ENCODE data around the gene NR1H3.
A peak's percentile ranks its signal among the peaks of the same experiment; 100 is the strongest.
"Not testable (repeated sequence)": the region's sequence is repeated elsewhere in the genome, so short reads cannot be mapped to it uniquely, and the experiment has no call there.

Gene NR1H3

DNA sequence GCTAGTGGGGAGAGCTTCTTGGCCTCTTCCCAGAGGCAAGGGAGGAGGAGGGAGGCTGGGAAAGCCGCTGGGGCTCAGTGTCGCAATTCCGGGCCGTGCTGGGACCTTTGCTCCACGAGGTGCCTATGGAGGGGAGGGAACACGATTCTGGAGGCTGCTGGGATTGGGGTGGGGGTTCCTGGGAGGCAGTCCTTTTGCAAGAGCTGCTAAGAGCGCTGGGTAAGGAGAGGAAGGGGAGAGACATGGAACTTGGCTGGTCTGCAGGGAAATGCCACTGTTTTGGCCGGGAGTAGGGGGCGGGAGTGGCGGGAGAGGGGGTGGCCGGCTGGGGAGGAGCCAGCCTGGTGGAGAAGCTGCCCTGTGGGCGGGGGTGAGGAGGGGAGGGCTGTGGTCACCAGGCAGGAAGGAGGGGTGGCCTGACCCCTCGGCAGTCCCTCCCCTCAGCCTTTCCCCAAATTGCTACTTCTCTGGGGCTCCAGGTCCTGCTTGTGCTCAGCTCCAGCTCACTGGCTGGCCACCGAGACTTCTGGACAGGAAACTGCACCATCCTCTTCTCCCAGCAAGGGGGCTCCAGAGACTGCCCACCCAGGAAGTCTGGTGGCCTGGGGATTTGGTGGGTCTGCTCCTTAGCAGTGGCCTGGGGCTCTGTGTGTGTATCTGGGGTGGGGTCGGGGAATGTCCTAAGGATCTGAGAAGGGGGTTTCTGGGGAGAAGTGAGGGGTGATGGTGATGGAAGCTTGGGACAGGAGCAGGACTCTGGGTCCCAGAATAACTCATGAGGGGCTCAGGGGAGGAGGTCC, at the start of gene NR1H3:
Gene NR1H3, plus strand, starts transcription at position 480 of the 800 bp plus-strand sequence. CDS start 1,221 bp downstream, outside the sequence.
- DNase-seq (ENCODE audit: low spot score): peak; percentile 73

DNA sequence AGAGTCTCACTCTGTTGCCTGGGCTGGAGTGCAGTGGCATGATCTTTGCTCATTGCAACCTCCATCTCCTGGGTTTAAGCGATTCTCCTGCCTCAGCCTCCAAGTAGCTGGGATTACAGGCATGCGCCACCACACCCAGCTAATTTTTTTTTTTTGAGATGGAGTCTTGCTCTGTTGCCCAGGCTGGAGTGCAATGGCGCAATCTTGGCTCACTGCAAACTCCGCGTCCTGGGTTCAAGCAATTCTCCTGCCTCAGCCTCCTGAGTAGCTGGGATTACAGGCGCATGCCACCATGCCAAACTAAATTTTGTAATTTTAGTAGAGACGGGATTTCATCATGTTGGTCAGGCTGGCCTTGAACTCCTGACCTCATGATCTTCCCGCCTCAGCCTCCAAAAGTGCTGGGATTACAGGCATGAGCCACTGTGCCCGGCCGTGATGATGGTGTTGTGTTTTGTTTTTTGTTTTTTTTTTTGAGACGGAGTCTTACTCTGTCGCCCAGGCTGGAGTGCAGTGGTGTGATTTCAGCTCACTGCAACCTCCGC, 49.7 kb upstream of the NR1H3 start:
- DNase-seq (ENCODE audit: low spot score): not testable (repeated sequence)

DNA sequence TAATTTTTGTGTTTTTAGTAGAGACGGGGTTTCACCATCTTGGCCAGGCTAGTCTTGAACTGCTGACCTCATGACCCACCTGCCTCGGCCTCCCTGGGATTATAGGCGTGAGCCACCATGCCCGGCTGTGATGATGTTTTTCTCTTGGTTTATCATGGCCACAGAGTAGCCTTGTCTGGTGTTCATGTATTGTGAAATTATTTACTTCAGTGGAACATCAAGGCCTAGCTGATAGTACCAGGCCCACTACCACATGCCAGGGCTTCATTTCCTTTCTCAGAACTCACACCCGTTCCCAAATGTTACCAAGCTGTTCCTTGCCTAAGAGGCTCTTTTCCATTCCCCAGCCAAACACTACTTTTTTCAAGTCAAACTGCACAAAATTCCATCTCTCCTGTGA, 49.2 kb upstream of the NR1H3 start:
- no peak for DNase-seq (ENCODE audit: low spot score)

DNA sequence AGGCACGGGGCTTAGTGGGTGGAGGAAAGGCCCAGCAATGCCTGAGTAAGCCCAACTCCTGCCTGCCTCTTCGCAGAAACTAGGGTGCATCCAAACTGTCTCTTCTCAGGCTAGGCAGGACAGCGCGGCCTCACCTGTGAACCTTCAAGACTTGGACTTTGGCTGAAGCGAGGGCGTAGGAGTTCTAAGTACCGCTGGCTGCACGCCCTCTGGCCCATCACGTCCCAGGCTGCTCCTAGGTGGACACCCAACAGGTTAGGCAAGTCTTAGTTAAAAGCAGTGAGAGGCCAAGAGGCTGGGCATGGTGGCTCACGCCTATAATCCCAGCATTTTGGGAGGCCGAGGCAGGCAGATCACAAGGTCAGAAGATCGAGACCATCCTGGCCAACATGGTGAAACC, 44.9 kb upstream of the NR1H3 start:
- no peak for DNase-seq (ENCODE audit: low spot score)

DNA sequence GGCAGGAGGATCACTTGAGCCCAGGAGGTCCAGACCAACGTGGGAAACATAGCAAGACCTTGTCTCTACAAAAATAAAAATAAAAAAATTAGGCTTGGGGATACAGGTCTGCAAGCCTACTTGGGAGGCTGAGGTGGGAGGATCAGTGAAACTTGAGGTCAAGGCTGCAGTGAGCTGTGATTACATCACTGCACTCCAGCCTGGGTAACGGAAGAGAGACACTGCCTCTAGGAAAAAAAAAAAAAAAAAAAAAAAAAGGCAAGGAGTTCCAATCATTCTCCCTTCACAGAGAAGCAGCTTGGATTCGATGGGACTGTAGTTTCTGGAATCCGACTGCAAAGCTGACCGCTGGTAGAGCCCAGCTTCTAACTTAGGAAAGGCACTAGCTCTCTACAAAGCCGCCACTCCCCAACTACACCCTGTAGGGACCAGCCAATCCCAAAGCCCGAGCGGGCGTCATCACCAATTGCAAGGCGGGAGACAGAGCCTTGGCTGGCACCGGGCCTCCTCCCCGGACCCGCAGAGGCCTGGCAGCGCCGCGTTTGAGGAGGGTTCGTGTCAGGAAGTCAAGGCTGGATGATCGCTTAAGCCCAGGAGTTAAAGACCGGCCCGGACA, 43.7 kb upstream of the NR1H3 start:
- peak; percentile 82 for DNase-seq (ENCODE audit: low spot score)

DNA sequence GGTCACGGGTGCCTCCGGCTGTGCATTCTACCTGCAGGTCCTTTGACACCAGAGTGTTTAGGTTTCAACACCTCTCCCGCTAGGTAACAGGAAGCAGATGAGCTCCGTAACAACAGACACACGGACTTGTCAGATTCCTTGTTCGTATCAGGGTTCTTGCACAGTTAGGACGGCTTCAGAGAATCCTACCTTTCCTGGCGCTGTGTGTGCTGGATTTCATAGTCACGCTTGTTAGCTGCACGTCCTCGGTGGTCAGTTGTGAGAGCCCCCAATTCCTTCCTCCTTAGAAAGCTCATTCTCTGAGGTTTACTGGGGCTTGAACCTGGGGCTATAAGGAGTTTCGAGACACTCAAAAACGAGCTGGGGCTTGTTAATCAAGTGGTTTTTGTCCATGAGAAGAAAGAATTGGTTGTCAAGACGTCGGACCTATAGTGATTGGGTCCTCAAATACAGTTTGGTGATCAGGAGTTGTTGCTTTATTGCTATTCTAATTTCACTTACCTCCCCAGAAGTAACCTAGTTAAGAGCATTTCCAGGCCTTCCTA, 42.4 kb upstream of the NR1H3 start:
- DNase-seq (ENCODE audit: low spot score): peak; percentile 40

DNA sequence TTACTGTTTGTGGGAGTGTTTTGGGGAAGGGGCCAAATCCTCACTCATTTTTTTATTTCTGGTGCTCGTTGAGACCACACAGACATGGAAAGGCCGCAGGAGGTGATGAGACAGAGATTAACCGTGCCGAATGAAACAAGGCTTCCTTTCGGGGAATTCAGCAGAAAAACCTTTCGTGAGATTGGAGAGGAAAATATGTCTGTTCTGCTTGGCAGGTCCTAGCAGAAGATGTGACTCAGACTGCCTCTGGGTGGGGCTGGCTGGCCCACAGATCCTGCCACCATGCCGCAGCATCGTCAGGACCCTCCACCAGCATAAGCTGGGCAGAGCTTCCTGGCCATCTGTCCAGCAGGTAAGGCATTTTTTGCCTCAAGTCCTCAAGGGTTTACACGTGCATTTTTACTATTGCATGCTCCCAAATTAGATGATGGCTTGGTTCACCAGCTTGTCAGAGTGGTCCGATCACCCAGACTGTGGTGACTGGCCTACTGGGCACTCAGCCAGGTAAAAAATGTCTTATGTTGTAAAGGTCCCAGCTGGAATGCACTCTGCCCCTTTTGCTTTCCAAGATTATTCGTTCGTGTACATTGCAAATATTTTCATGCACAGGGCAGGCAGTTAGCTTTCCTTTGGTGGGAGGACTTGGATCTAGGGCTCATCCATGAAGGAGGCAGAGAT, 41.5 kb upstream of the NR1H3 start:
- DNase-seq (ENCODE audit: low spot score): no peak

DNA sequence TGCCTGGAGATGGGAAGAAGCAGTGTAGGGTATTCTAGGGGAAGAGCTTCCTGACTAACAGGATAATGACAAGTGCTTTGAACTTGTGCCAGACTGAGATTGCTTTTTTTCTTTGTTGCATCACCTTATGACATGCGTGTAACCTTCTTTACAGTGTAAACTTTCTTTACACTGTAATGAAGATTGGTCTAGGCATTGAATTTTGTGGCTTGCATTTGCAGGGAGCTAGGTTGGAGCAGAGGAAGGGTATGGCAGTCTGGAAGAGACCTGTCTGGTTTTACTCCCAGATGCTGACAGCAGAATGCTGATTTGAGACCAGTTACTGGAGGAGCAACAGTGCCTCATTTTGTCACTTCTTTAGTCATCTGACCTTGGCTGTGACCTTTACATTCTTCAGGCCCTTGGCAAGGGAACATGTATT, 37.4 kb upstream of the NR1H3 start:
- no peak for DNase-seq (ENCODE audit: low spot score)

DNA sequence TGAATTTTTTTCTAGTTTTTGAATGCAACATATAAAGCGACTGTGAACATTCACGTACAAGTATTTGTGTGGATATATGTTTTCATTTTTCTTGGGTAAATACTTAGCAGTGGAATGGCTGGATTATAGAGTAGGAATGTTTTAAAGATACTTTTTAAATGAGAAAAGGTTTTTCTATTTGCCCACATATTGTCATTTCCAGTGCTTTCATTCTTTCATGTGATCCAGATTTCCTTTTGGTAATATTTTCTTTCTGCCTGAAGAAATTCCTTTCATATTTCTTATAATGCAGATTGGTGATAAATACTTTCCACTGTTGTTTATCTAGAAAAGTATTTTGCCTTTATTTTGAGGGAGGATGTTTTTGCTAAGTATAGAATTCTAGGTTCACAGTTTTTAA, 35.1 kb upstream of the NR1H3 start:
- DNase-seq (ENCODE audit: low spot score): no peak

DNA sequence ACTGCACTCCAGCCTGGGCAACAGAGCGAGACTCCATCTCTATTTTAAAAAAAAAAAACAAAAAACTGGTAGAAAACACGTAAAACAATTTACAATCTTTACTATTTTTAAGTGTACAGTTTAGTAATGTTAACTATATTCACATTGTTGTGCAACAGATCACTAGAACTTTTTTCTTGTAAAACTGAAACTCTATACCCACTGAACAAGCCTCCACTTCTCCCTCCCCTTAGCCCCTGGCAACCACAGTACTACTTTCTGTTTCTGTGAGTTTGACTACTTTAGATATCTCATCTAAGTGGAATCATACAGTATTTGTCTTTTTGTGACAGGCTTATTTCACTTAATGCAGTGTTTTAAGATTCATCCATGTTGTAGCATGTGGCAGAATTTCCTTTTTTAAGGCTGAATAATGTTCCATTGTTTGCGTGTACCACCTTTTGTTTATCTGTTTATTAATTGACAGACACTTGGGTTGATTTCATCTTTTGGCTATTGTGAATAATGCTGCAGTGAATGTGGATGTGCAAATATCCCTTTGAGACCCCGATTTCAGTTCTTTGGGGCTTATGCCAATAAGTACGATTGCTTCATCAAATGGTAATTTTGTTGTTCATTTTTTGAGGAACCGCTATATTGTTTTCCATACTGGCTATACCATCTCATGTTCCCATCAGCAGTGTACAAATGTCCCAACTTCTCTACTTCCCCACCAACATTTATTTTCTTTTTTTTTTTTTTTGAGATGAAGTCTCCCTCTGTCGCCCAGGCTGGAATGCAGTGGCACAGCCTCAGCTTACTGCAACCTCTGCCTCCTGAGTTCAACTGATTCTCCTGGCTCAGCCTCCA, 32.0 kb upstream of the NR1H3 start:
- no peak for DNase-seq (ENCODE audit: low spot score)

DNA sequence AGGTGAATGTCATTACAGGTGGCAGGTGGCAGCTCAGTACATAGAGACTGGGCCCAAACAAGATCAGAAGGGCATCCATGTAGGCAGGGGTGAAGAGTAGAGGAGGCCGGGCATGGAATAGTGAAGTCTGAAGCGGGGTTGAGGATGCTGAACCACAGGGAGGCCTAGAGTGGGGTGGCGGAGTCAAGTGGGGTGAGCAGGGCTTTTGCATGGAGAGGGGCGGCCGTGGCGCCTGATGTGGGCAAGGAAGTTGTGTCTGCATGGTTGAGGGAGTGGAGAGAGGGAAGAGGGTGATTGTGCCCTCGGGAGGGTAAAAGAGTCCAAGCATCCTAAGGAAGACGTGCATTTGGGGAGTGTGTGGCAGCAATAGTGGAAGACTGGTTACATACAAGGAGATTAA, 28.6 kb upstream of the NR1H3 start:
- no peak for DNase-seq (ENCODE audit: low spot score)

DNA sequence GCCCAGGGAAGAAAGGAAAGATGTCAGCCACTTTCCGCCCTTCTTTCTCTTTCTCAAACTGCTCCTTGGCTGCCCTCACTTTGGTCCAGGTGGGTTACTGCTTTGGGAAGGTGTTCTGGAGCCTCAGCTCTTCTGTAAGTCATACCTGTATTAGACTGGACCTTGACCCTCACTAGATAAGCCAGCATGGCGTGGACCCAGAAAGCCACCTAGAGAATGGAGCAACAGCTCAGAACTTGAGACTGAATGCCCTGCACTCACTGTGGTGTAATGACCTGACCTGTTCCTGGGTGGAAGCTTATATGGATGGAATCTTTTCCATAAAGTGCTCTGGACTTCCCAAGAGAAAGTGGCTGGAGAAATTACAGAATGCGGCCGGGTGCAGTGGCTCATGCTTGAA, 24.7 kb upstream of the NR1H3 start:
- DNase-seq (ENCODE audit: low spot score): no peak

DNA sequence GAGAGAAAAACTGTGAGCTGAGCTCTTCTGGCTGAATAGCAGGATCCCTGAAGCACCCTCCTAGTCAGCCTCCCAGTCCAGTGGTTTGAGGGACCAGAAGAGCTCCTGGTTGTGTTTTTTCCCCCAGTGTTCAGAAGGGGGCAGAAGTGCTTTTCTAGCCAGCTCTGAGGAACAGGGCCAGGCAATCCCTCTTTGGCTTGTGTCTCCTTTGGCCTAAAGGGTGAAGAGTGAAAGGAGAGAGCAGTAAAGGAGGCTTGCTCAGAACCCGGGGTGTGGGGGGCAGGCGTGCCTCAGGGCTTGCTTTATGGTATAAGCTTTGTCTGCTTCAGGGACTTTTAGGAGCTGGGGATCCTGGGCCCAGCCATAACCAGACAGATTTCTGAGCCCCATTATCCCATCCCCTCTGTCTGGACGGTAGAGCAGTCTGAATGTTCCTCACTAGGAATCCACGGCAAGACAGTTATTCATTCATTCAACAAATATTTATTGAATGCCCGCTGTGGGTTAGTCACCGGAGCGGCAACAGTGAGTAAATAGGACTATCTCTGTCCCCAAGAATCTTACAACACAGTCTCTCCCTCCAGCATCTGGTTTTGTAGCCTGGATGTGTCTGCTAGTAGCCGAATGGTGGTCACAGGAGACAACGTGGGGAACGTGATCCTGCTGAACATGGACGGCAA, 23.7 kb upstream of the NR1H3 start:
- no peak for DNase-seq (ENCODE audit: low spot score)

DNA sequence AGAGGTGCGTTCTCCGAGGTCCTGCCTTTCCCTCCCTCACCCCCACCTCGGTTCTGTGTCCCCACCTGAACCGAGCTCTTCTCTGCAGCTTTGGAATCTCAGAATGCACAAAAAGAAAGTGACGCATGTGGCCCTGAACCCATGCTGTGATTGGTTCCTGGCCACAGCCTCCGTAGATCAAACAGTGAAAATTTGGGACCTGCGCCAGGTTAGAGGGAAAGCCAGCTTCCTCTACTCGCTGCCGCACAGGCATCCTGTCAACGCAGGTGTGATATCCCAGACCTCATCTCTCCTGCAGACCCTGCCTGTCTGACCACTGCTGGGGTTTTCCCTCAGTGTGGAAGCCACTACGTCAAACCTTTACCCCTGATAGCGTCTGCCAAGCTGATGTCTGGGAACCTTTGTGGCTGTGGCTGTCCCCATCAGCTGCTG, 23.1 kb upstream of the NR1H3 start:
- no peak for DNase-seq (ENCODE audit: low spot score)

DNA sequence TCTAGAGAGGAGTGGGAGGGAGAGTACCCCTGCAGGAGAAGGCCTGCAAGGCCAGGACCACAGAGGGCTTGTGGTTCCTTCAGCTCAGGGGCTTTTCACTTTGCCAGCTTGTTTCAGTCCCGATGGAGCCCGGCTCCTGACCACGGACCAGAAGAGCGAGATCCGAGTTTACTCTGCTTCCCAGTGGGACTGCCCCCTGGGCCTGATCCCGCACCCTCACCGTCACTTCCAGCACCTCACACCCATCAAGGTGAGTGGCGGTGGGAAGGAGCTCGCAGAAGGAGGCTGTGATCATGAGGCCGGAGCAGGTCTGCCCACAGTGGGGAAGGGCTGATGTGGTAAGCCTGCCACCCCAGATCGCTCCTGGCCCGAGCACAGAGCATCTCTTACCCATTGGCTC, 22.6 kb upstream of the NR1H3 start:
- no peak for DNase-seq (ENCODE audit: low spot score)

DNA sequence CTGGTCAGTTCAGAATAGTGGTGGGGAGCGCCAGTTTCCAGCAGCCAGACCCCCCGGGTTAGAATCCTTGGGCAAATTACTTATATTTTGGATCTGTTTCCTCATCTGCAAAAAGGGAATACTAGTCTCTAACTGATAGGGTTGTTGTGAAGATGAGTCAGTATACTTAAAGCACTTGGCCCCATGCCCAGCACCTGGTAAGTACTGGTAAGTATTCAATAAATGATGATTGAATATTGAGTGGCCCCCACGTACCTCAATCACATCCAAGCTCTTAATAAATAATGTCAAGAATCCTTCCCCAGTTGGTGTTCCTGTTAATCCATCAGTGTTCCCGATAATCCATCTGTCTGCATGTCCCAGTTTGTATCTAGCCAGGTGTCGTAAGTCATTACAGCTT, 21.3 kb upstream of the NR1H3 start:
- no peak for DNase-seq (ENCODE audit: low spot score)

DNA sequence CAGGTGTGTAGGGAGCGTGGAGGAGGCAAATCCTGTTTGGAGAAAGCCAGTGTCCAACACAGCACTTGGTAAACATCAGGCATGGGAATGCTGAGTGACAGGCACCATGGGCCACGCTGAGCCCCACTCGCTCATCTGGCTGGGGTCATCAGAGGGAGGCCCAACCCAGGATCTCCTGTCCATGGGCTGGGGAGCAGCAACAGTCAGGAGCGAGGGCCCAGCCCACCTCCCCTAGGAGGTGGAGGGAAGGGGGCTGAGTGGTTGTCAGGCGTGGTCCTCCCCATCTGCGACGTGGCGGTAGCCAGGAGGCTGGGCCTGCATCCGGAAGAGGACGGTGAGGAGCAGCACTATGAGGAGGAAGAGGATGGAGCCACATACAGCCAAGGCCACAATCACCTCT, 17.9 kb upstream of the NR1H3 start:
- DNase-seq (ENCODE audit: low spot score): no peak

DNA sequence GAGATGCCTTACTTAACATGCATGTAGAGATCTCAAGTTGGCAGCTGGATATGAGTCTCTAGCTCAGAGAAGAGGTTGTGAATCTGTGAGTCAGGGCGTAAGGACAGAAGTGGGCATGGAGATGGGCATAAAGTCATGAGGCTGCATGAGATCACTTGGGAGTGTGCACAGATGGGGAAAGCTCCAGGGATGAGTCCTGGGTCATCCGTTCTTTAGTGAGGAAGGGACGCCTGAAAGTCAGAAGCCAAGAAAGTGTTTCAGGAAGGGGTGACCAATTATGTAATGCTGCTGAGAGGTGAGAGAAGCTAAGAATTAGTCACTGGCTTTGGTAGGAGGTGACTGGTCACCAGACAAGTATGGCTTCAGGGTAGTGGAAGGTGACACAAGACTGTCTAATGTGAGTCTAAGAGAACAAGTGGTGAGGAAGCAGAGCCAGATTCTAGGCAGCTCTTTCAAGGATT, 15.9 kb upstream of the NR1H3 start:
- no peak for DNase-seq (ENCODE audit: low spot score)

DNA sequence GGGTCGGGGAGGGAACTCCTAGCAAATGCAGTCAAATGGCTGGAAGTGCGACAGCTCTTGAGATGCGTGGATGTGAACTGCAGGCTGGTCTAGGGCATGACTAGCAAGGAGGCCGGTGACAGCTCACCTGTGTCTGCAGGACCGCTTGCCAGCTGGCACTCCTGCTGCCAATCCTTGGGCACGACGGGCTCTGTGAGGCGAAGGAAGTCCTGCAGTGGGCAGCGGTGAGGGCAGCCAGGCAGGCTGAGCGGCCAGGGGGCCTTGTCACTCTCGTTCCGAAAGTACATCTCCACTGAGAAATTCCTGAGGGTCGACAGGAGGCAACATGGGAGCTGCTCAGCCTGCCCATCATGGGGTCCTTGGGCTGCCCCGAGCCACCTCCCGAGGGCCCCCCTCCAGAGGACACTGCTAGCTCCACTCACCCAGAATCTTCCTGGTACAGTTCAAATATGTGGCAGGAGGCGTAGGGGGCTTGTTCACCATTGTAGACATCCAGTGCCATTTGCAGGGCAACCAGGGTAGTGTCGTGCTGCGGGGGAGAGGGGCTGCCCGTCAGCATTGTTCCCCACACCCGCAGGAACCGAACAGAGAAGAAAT, 15.1 kb upstream of the NR1H3 start:
- no peak for DNase-seq (ENCODE audit: low spot score)

DNA sequence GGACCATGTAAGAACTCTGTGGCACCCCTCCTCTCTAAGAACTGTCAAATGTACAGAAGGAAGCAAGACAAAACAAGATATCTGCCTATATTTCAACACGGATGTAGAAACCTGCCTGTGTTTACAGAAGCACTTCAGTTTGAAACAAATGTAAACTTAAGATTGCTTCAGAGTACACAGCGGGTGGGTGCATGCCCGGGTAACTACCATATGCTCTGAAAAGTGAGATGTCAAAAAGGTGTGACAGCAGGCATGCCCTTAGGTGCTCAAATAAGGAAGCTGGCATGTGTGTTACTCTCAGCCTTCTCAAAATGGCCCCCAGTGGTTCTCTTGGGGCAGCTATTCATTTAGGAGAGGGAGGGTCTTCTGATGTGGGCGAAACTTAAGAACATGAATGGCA, 14.3 kb upstream of the NR1H3 start:
- no peak for DNase-seq (ENCODE audit: low spot score)

All from HuH-7.5 (cell line).